ENCODE data around the gene SPSB1.

- TF ChIP-seq POLR2AphosphoS5 (IDR thresholded peaks at IDR 0.05; ENCODE audit: low read depth, low read length) (no peak), TAF1 (IDR thresholded peaks at IDR 0.05; ENCODE audit: borderline replicate concordance, insufficient read depth, low read length) (no peak), REST (IDR thresholded peaks at IDR 0.05; ENCODE audit: insufficient read depth in 1 of 2, low read depth in 2 of 2, low read length in 2 of 2) (no peak)
These were observed 2.8 kb upstream of the SPSB1 start for GRCh38 chr1:9289711-9290485.
